ENCODE results near the gene ALDH1A3.

The ALDH1A3 gene

DNA sequence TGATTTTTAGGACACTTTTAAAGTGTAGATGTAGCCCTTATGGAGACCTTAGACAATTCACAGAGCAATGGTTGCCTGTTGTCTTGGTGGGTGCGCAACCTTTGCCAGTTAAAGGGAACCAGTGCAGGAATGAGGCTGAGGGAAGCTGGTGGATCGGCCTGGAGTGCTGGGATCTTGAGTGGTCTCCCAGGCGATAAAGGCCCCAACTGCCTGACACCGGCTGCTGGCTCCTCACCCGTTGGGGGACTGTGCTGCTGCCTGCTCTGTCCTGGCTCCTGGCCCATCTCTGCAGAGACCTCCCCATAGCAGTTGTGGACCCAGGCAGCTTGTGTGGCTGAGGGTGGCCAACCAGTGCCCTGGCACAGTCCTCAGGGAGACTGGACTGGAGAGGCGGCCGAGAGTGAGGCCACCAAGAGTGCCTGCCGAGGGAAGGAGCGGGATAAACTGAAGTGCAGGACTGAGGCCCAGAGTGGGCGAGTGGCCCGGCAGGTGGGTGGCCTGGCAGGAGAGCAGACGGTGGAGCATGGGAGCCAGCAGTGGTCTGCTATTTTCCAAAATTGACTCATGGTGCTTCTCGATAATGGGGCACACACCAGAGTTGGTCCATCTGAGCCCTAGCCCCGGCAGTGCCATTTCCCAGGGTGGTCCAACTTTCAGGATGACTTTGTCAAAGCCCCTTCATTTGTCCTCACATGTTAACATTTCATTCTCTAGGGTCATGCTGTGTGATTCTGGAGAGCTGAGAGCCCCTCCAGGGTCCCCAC, 2.1 kb downstream of the ALDH1A3 start:
- DNase-seq (ENCODE audit: low spot score), result no peak

- no peak for DNase-seq (ENCODE audit: low spot score)
Measured at GRCh38 chr15:100885116-100885515, 5.5 kb downstream of the ALDH1A3 start.

DNA sequence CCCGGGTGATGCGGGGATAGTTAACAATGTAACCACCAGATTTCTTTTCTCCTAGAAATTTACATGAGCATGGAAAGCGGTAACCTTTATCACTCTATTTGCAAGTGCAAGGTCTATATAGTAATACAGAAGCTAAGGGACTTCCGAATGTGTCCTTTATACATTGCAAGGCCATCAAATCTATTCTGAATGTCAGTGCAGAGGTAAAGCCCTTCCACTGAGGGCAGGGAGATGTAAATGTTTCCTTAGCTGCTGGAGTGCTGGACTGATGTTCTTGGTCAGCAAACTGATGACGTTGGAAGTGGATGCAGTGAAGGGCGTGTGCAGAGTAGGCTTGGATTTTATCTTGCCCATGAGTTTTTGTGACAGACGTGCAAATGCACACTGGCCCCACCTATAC, 6.2 kb downstream of the ALDH1A3 start:
- DNase-seq (ENCODE audit: low spot score), result no peak

- no peak for DNase-seq (ENCODE audit: low spot score)
Measured at GRCh38 chr15:100887211-100887913, 7.7 kb downstream of the ALDH1A3 start.

- DNase-seq (ENCODE audit: low spot score), result no peak
Measured at GRCh38 chr15:100889385-100890050, 9.9 kb downstream of the ALDH1A3 start.

DNA sequence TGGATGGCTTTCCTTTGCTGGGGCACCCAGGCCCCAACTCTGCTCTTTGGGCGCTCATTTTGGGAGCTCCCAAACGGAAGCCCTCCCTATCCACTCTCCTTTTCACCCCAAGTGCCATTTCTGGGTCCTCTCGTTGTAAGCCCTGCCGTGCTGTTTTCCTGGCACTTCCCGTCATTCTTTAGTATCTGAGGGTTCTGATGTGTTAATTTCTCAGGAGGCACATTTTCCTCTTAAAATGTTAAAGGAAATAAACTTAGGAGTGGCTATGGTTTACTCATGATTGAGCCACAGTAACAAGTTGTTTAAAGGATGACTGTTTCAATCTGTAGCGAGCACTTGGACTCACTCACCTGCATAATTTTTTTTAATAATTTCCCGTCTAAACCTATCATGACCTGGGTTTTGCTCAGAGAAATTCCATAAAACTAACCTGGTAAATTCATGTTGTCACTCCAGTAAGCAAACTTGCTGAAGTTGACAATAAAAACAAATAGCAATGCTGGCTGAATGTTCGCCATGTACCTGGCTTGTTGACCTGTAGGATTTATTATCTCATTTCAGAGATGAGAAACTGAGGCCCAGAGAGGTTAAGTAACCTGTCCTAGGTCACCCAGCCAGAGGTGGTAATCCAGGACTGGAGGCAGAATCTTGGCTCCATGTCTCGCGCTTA, 10.6 kb downstream of the ALDH1A3 start:
- no peak for DNase-seq (ENCODE audit: low spot score)

GRCh38 chr15:100890850-100891249, 11.2 kb downstream of the ALDH1A3 start:
- DNase-seq (ENCODE audit: low spot score), result no peak

DNA sequence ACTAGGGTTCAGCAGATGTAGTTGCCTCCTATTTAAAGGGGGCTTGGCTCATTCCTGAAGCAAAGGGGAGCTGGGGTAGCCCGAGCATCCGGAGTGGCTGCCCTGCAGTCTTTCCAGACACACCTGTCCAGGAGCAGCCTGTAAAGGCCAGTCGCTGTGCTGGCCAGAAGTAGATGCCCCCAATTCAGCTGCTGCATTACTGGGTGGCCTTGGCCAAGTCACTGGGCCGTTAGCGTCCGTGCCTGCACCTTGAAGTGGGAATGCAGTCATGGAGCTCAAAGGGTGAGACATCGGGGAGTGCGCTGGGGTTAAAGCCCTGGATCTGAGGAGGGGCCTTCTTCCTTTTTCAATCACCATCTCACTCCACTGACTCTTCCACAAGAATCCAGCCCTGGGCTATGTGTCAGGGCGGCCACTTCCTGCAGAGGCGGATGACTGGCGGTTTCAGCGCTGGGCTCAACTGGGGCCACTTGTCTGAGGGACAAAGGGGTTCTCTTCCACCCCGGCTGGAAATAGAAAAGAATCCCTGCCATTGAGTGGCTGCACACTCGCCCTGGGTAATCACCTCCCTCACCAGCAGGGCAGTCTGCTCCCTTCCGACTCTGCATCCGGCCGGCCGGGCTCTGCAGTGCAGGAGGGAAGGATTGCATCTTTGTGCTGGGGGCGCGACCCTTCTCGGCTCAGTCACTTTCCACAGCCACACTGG, 11.8 kb downstream of the ALDH1A3 start:
- DNase-seq (ENCODE audit: low spot score), result no peak

GRCh38 chr15:100892013-100892355, 12.4 kb downstream of the ALDH1A3 start:
- no peak for DNase-seq (ENCODE audit: low spot score)

DNA sequence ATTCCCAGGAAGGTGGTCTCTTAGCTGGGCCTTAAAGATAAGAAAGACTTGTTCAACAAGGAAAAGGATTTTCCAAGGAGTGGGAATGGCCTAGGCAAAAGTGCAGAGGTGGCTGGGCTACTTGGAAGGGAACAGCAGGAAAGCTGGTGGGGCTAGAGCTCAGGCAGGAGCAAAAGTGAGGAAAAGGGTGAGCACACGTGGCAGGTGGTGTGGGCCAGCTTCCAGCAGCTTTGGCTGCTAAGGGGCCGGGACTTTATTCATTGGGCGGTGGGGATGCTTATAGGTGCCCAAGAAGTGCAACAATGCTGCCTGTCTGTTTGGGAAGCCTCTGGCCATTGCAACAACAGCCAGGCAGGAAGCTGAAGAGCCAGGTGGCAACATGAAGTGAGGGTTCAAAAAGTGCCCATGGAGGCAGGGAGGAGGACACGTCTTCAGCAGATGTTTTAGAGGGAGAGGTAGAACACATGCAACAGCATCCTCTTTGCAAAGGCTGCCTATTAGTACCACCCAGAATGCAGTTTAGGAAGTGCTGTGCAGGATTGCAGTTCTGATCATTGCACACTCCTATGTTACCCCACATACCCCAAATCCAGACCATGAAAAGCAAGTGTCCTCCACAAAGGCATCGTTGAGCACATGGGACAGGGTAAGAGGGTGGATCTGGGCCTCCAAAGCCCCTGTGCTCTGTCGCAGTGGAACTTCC, 13.8 kb downstream of the ALDH1A3 start:
- DNase-seq (ENCODE audit: low spot score), result no peak

DNA sequence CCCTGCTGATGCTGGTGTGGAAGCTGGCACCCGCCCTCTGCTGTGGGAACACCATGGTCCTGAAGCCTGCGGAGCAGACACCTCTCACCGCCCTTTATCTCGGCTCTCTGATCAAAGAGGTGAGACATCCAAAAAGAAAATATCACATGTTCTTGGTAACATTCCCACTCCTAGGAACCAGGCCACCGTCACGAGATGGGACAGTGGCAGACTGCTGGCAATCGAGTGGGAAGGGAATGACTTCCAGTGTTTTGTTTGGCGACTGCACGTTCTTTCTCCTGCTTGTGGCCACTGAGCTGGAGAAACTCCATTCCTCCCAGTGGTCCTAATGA, 14.3 kb downstream of the ALDH1A3 start:
- no peak for DNase-seq (ENCODE audit: low spot score)

DNA sequence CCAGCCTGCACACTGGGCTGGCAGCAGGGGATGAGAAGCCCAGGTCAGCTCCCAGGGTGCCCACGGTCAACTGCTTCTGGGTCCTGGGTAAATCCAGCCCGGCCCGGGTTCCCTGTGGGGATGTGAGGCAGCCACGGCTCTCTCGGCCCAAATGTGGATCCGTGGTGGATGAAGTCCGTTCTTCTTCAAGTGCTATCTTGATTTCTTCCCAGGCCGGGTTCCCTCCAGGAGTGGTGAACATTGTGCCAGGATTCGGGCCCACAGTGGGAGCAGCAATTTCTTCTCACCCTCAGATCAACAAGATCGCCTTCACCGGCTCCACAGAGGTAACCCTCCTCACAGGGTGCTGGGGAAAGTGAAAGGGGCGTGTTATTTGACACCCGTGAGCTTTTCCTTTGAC, 16.1 kb downstream of the ALDH1A3 start:
- no peak for DNase-seq (ENCODE audit: low spot score)

- DNase-seq (ENCODE audit: low spot score), result no peak
Measured at GRCh38 chr15:100897221-100898151, 17.9 kb downstream of the ALDH1A3 start.

DNA sequence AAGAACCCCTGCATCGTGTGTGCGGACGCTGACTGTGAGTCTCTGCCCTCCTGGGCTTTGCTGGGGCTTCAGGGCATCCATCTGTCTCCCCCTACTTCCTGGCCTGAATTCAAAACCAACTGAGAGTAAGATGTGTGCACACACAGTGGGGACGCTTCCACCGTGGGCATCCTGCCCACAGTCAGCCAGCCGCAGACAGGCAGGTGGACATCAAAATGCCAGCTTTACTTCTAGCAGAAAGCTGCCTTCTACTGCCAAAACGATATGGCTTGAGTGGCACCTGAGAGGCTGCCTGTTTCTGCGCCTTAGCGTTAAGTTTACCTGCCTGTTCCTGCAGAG, 18.5 kb downstream of the ALDH1A3 start:
- DNase-seq (ENCODE audit: low spot score), result no peak

GRCh38 chr15:100898661-100899462, 19.2 kb downstream of the ALDH1A3 start:
- no peak for DNase-seq (ENCODE audit: low spot score)

- DNase-seq (ENCODE audit: low spot score), result no peak
Measured at GRCh38 chr15:100899601-100900000, 20.0 kb downstream of the ALDH1A3 start.

DNA sequence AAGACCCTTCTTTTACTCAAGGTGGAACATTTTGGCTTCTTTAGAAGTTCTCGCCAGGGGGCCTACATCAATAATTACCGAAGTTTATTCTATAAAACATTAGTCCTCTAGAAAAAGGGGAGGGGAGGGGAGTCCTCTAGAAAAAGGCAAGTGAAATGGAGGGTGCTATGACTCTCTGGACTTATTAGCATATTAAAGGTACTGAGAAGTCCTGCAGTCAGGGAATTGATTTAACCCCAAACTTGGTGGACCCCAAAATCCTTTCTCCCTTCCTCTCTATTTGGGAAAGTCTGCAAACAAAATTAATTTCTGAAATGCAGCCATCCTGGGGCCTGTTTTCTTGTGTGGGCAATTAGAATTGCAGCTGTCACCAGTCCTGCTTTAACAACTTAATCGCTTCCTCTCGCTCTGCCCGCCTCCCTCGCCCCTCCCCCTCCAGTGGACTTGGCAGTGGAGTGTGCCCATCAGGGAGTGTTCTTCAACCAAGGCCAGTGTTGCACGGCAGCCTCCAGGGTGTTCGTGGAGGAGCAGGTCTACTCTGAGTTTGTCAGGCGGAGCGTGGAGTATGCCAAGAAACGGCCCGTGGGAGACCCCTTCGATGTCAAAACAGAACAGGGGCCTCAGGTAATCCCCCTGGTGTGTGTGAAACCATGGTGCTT, 20.6 kb downstream of the ALDH1A3 start:
- DNase-seq (ENCODE audit: low spot score), result no peak

DNA sequence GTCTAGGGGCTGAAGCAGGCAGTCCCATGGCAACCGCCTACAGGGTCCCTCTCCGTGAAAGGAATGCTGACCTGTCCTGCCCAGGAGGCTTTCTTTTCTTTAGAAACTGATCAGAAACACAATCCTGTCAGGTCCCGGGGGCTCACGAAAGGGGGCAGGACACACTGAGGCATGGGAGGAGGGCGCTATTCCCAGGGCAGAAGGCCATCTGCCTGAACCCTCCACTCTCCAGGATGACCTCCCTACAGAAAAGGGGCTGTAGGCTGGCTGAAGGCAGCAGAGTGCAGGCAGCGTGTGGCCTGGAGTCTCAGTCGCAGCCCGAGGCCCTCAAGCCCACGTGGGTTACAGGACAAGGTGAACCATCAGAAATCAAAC, 21.2 kb downstream of the ALDH1A3 start:
- no peak for DNase-seq (ENCODE audit: low spot score)

- no peak for DNase-seq (ENCODE audit: low spot score)
Measured at GRCh38 chr15:100901296-100901695, 21.7 kb downstream of the ALDH1A3 start.
